HepG2 (cell line): Measurements from ENCODE around the gene DGKD. TPM values are rescaled to one million over a fixed set of nuclear protein-coding genes. Genes with fewer than 3 reads are reported as not detected.

Experiments used
- ATAC-seq: fragments of 200-7000 bp; cut with Tn5 transposase; 3 replicates; pipeline ENCODE4 v1.9.1; 2020; ENCODE audit warnings: mild to moderate bottlenecking, moderate library complexity
- BruUV-seq: library from RNA; stranded (reverse); fragments of 400-500 nt; replicated peaks from 2 replicates; lab custom pipeline; 2021; lab: Mats Ljungman, UMichigan
- CTCF ChIA-PET: fragments of 300-600 bp; formaldehyde crosslinking; extraction: SDS; loops from one replicate; lab custom pipeline; 2021; ENCODE audit warnings: low total read pairs, inconsistent platforms, low intra/inter-chr PET ratio; lab: Yijun Ruan, JAX
- POLR2A ChIA-PET: fragments of 350-600 bp; sonication (Branson Sonifier 250); formaldehyde crosslinking; loops from one replicate; lab custom pipeline; 2020; ENCODE audit warnings: antibody characterized with exemption, inconsistent platforms; lab: Yijun Ruan, JAX
- DNase-seq: peaks from one replicate; pipeline ENCODE4 v3.0.0-alpha.2; 2015; ENCODE audit warnings: low spot score
- FAIRE-seq: peaks from 3 replicates; lab custom pipeline; 2011; peaks lifted over from hg19 to GRCh38; lab: Jason Lieb, UNC
- H2AFZ ChIP-seq: one replicate; pipeline ENCODE4 v1.6.1; 2011; ENCODE audit warnings: low read length, inconsistent platforms
- H3K27ac ChIP-seq: fragments of 300-600 bp; 3 replicates; pipeline ENCODE4 v1.8.0; 2011; ENCODE audit warnings: mixed run types, mild to moderate bottlenecking, mixed read lengths, low read length, inconsistent platforms; ENCODE audit not compliant: insufficient read depth; ENCODE audit errors: extremely low read length
- H3K27me3 ChIP-seq, 2 experiments: fragments of 200-600 bp in 1 of 2; 2 replicates in 1 of 2; 3 replicates in 1 of 2; pipeline versions ENCODE4 v1.6.0 to v1.8.0; 2011; ENCODE audit warnings: low read length in 2 of 2, mild to moderate bottlenecking in 2 of 2, moderate library complexity in 2 of 2, inconsistent platforms in 1 of 2; ENCODE audit not compliant: insufficient read depth in 2 of 2, control insufficient read depth in 1 of 2
- H3K36me3 ChIP-seq, 2 experiments: fragments of 200-600 bp in 1 of 2; replicated peaks in 1 of 2; 2 replicates in 1 of 2; 3 replicates in 1 of 2; pipeline versions ENCODE4 v1.5.1 to v1.8.0; 2011; ENCODE audit warnings: low read length in 2 of 2, inconsistent platforms in 1 of 2; ENCODE audit not compliant: insufficient read depth in 2 of 2, control insufficient read depth in 1 of 2
- H3K4me1 ChIP-seq: 2 replicates; pipeline ENCODE4 v1.5.1; 2012; ENCODE audit warnings: low read length, inconsistent platforms; ENCODE audit not compliant: insufficient read depth
- H3K4me2 ChIP-seq: 2 replicates; pipeline ENCODE4 v1.6.0; 2011; ENCODE audit warnings: low read depth, low read length, inconsistent platforms
- H3K4me3 ChIP-seq, 3 experiments: fragments of 200-600 bp in 1 of 3; sonication (generic), shearing (Covaris generic) in 1 of 3; replicated peaks in 1 of 3; 2 replicates each; pipeline ENCODE4 v1.5.1; 2011 to 2016; ENCODE audit warnings: low read length in 3 of 3, inconsistent platforms in 2 of 3, low read depth in 2 of 3, mild to moderate bottlenecking in 2 of 3, control low read depth in 1 of 3, mixed read lengths in 1 of 3; ENCODE audit not compliant: insufficient read depth in 1 of 3
- H3K79me2 ChIP-seq: one replicate; pipeline ENCODE4 v1.6.1; 2011; ENCODE audit warnings: low read length, inconsistent platforms; ENCODE audit not compliant: insufficient read depth
- H3K9ac ChIP-seq: 2 replicates; pipeline ENCODE4 v1.6.0; 2011; ENCODE audit warnings: mild to moderate bottlenecking, low read depth, low read length, inconsistent platforms; ENCODE audit not compliant: insufficient read depth
- H3K9me3 ChIP-seq: 2 replicates; pipeline ENCODE4 v1.5.1; 2012; ENCODE audit warnings: mild to moderate bottlenecking, low read length
- H4K20me1 ChIP-seq: 2 replicates; pipeline ENCODE4 v1.6.0; 2011; ENCODE audit warnings: inconsistent platforms, mild to moderate bottlenecking, low read length, moderate library complexity; ENCODE audit not compliant: insufficient read depth
- GLI4 ChIP-seq: sonication (generic); formaldehyde crosslinking; IDR thresholded peaks from 2 replicates; pipeline ENCODE4 v1.5.1; 2020; ENCODE audit warnings: missing genetic modification reagents, mild to moderate bottlenecking, moderate library complexity, borderline replicate concordance
- KAT2B ChIP-seq: fragments of 150-350 bp; IDR thresholded peaks from 2 replicates; pipeline ENCODE4 v1.6.1; 2014; ENCODE audit warnings: low read depth, low read length, borderline replicate concordance
- MAFF ChIP-seq: IDR thresholded peaks from 2 replicates; pipeline ENCODE4 v1.6.1; 2011; ENCODE audit warnings: low read depth, low read length, improper control_type of control experiment
- MBD4 ChIP-seq: IDR thresholded peaks from 2 replicates; pipeline ENCODE4 v1.6.1; 2012; ENCODE audit warnings: low read length, inconsistent platforms, borderline replicate concordance
- STAG1 ChIP-seq: sonication (generic); formaldehyde crosslinking; IDR thresholded peaks from 2 replicates; pipeline ENCODE4 v1.4.0; 2020; ENCODE audit warnings: missing genetic modification reagents
- ZBTB38 ChIP-seq: sonication (generic); formaldehyde crosslinking; IDR thresholded peaks from 2 replicates; pipeline ENCODE4 v1.5.1; 2020; ENCODE audit warnings: mild to moderate bottlenecking, missing genetic modification reagents
- ZNF205 ChIP-seq: IDR thresholded peaks from 2 replicates; pipeline ENCODE4 v1.6.1; 2018; ENCODE audit warnings: missing biosample characterization, missing genetic modification reagents
- ZNF362 ChIP-seq: sonication (generic); formaldehyde crosslinking; IDR thresholded peaks from 2 replicates; pipeline ENCODE4 v1.4.0; 2020; ENCODE audit warnings: missing genetic modification reagents, mild to moderate bottlenecking, borderline replicate concordance
- ZSCAN20 ChIP-seq: sonication (generic); formaldehyde crosslinking; IDR thresholded peaks from 2 replicates; pipeline ENCODE4 v1.4.0; 2020; ENCODE audit warnings: missing genetic modification reagents, mild to moderate bottlenecking, borderline replicate concordance
- WGBS: methylation state at CpG from one replicate; pipeline ENCODE4 v1.1.6; 2017; ENCODE audit warnings: low lambda C conversion rate; 5-methylcytosine and 5-hydroxymethylcytosine counted together
- in situ Hi-C: cut with HindIII; loops from 2 replicates; pipeline ENCODE4 v1.10.0; 2017; ENCODE audit warnings: low pct_unique_long_range_greater_than_20kb; ENCODE audit not compliant: extremely low pct_ligation_motif_present
- intact Hi-C: fragments of 100-400 bp; cut with micrococcal nuclease; formaldehyde crosslinking; loops from one replicate; pipeline ENCODE4 v1.10.0; 2022; ENCODE audit not compliant: unreplicated experiment
- polyA plus RNA-seq, 8 experiments: library from polyadenylated mRNA; depleted of rRNA in 3 of 8; stranded (reverse) in 7 of 8; unstranded in 1 of 8; fragments of >200 nt; fragmentation: Illumina TruSeq in 4 of 8; extraction: Trizol in 4 of 8; gene quantifications; 2 replicates each; pipeline versions ENCODE4 v1.2.1 to v1.2.3, GENCODE V29; 2011 to 2016; ENCODE audit warnings: low read depth in 4 of 8, missing spikeins in 1 of 8, mixed read lengths in 1 of 8; ENCODE audit not compliant: insufficient read depth in 1 of 8
- total RNA-seq, 5 experiments: library from RNA; depleted of rRNA; stranded (reverse); fragments of >200 nt; fragmentation: Illumina TruSeq; extraction: Trizol; gene quantifications; 2 replicates each; pipeline ENCODE4 v1.2.3, GENCODE V29; 2016; ENCODE audit warnings: low read depth in 1 of 5
- TF ChIP-seq, protein P1 (sequence below): sonication (generic); formaldehyde crosslinking; IDR thresholded peaks from 2 replicates; pipeline ENCODE4 v1.5.0; 2020; ENCODE audit warnings: mild to moderate bottlenecking, missing genetic modification reagents, moderate library complexity

The DGKD gene
- total and polyA plus RNA-seq, 2 of the 13 experiments (the other 11 are each of a cell fraction or from before 2014, with no cell fraction given) = 24.5 to 33.2 TPM

GRCh38 chr2:233384015-233384414 is 29.7 kb downstream of the DGKD start:
- Histone ChIP-seq H3K9me3 (no peaks in the 10 kb centered on the region), H3K79me2 (peaks cover 54% of the 10 kb centered on the region), H3K36me3 (no peaks in the 10 kb centered on the region; a peak in 1 of 5 replicates), H3K4me2 (no peak overlapping the region), H3K4me1 (peaks cover 68% of the 10 kb centered on the region), H2AFZ (no peak overlapping the region), H3K9ac (no peak overlapping the region), H3K27me3 (no peaks in the 10 kb centered on the region), H3K4me3 (no peak overlapping the region), H4K20me1 (no peaks in the 10 kb centered on the region), H3K27ac (no peak overlapping the region)
- TF ChIP-seq MBD4 = no peak
- no peak for TF ChIP-seq ZNF205 (CRISPR knock-in tag)
- TF ChIP-seq MAFF = 0 out of 2 replicates have a peak, but pooled peaks have one; percentile 19
- TF ChIP-seq KAT2B = no peak
- TF ChIP-seq GLI4 (CRISPR knock-in tag) = no peak
- TF ChIP-seq ZNF362 (CRISPR knock-in tag) = no peak
- peak; percentile 48; the same call in 1 of the 2 replicates for TF ChIP-seq ZBTB38 (CRISPR knock-in tag)
- 0 out of 2 replicates have a peak, but pooled peaks have one; percentile 28 for TF ChIP-seq STAG1 (CRISPR knock-in tag)
- no peak for TF ChIP-seq ZSCAN20
- TF ChIP-seq, protein P1, sequence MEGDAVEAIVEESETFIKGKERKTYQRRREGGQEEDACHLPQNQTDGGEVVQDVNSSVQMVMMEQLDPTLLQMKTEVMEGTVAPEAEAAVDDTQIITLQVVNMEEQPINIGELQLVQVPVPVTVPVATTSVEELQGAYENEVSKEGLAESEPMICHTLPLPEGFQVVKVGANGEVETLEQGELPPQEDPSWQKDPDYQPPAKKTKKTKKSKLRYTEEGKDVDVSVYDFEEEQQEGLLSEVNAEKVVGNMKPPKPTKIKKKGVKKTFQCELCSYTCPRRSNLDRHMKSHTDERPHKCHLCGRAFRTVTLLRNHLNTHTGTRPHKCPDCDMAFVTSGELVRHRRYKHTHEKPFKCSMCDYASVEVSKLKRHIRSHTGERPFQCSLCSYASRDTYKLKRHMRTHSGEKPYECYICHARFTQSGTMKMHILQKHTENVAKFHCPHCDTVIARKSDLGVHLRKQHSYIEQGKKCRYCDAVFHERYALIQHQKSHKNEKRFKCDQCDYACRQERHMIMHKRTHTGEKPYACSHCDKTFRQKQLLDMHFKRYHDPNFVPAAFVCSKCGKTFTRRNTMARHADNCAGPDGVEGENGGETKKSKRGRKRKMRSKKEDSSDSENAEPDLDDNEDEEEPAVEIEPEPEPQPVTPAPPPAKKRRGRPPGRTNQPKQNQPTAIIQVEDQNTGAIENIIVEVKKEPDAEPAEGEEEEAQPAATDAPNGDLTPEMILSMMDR (CRISPR knock-in tag) = 0 out of 2 replicates have a peak, but pooled peaks have one; percentile 16
- in situ Hi-C loops (no loop called here), intact Hi-C loops (no loop called here)
- FAIRE-seq (no peak), DNase-seq (no peak), ATAC-seq (peak; percentile 41)
- CTCF ChIA-PET = interaction anchor here (1.0 kb wide), 1 partner anchor 60 kb away, joined by 3 read pairs; no protein-coding TSS in a partner anchor
- WGBS = 87% methylated on average over 10 of the region's 10 CpGs
- no TSS peak for BruUV-seq
- POLR2A ChIA-PET = no interaction called here
